HG02588 (cell line): ENCODE results near the gene C2orf68.
A peak's percentile ranks its signal among the peaks of the same experiment; 100 is the strongest.
"Not testable (repeated sequence)": the region's sequence is repeated elsewhere in the genome, so short reads cannot be mapped to it uniquely, and the experiment has no call there.

Source experiments
- ATAC-seq: cut with Tn5 transposase; IDR thresholded peaks from one replicate; pipeline ENCODE4 v1.9.1; 2021; ENCODE audit warnings: mild to moderate bottlenecking, moderate library complexity; ENCODE audit not compliant: unreplicated experiment

C2orf68 gene

DNA sequence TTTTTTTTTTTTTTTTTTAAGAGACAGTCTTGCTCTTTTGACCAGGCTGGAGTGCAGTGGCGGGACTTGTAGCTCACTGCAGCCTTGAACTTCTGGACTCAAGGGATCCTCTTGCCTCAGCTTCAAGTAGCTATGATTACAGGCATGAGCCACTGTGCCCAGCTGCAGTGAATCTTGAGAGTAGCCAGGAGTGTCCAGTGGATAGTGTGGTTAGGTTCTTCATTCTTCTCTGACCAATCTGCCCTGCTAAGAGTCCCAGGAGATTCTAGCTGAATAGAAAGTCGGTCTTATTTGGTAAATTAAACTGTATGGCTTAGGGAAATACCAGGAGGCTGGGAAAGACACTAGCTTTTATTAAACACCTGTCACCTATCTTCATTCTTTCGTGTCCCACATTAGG, 19.4 kb upstream of the C2orf68 start:
- ATAC-seq, result no peak

DNA sequence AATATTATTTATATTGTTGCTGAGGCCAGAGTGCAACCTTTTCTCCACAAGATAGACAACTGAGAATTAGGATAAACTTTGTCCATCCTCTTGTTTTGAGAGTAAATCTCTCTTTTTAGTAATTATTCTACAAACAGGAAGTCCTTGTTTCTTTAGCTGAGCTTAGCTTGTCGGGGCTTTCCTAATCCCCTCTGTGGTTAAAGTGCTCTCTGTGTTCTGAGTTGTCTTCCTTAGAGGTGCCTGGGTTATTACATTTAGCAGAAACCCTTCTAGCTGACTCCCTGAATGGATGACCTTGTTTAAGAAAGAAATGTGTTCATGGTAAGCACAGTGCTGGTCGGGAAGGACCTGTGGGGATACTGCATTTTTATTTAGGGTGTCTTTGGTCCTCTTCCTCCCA, 16.8 kb upstream of the C2orf68 start:
- ATAC-seq, result peak; percentile 60

DNA sequence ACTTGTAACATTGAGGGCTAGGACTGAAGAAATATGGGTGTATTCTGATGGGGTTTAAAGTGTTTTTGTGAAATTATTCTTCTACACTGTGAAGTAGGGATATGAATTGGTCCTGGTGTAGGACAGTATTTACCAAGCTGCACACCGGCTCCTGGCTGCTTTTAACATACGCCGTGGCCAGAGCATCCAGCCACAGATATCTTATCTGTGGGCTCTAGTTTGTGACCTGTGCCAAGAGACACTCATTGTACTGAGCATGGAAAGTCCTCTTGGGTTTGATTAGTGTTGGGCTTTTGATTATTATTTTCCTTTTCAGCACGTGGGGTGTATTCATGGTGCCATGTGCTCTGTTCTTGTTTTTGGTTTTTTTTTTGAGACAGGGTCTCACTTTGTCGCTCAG, 12.1 kb upstream of the C2orf68 start:
- no peak for ATAC-seq

DNA sequence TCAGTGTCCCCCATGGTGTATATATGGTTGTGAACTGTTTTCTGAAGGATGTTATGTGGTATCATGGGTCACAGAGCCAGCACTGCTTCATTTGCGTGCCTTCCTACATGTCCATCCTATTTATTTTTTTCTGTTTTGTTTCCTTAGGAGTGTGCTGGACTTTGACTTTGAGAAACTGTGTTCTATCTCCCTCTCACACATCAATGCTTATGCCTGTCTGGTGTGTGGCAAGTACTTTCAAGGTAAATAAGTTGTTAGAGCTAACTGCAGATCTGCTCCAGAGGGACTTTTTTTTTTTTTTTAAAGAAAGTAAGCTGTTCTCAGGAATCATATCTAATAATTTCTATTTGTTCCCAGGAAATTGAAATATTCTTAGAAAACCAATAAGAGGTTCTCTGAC, 9.5 kb upstream of the C2orf68 start:
- ATAC-seq, result no peak

DNA sequence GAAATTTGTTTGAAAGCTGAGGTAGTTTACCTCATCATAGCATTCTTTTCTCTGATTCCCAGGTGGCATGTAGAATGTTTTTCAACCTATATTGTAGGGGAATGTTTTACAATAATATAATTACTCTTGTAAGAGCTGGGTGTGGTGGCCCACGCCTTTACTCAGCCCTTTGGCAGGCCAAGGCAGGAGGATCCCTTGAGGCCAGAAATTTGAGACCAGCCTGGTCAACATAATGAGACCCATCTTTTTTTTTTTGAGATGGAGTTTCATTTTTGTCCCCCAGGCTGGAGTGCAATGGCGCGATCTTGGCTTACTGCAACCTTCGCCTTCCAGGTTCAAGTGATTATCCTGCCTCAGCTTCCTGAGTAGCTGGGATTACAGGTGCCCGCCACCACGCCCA, 7.8 kb upstream of the C2orf68 start:
- no peak for ATAC-seq

DNA sequence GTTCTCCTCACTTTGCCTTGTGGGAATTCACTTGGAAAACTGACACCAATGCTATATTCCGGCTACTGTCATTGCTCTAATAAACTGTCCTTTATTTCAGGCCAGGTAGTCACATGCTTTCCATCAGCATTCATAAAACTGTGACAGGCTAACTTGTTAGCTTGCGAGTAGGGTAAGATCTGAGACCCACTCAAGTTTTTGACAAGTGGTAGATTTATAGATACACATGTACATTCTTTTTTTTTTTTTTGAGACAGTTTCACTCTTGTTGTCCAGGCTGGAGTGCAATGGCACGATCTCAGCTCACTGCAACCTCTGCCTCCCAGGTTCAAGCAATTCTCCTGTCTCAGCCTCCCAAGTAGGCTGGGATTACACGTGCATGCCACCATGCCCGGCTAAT, 5.9 kb upstream of the C2orf68 start:
- not testable (repeated sequence) for ATAC-seq

DNA sequence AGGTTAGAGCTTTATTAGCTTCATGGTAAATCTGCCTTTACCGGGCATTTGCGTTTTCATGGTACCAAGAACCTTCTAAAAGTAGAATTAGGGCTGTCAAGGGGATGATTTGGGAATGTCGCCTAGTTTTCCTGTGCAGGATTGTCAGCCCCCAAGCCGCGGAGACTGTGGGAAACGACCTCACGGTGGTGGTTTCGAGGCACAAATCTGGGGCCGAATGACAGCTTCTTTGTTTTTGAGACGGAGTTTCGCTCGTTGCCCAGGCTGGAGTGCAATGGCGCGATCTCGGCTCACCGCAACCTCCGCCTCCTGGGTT, 3.5 kb upstream of the C2orf68 start:
- ATAC-seq, result no peak

DNA sequence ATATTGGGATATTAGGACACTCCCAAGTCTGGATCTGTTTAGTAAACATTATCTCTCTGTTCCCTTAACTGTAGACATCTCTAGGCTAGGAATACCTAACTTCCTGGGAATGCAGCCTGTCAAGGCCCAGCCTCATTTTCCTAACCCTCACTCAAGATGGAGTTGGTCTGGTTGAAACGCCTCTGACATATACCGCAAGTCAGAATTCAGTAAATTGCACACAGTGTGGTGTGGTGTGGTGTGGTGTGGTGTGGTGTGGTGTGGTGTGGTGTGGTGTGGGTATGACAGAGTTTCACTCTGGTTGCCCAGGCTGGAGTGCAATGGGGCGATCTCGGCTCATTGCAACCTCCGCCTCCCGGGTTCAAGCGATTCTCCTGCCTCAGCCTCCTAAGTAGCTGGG, 2.9 kb upstream of the C2orf68 start:
- ATAC-seq, result not testable (repeated sequence)

DNA sequence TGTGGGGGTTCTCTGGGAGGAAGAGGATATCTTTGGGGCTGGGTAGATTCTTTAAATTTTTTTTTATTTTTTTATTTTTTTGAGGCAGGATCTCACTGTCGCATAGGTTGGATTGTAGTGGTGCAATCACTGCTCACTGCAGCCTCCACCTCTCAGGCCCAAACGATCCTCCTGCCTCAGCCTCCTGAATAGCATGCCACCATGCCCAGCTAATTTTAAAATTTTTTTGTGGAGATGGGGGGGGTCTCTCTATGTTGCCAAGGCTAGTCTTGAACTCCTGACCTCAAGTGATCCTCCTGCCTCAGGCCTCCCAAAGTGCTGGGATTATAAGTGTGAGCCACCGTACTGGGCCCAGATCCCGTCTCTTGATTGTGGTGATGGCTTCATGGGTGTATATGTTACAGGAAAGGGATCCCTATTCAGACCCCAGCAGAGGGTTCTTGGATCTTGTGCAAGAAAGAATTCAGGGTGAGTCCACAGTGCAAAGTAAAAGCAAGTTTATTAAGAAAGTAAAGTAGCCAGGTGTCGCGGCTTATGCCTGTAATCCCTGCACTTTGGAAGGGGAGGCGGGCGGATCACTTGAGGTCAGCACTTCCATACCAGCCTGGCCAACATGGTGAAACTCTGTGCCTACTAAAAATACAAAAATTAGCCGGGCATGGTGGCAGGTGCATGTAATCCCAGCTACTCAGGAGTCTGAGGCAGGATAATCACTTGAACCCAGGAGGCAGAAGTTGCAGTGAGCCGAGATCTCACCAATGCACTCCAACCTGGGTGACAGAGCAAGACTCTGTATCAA, 2.0 kb upstream of the C2orf68 start:
- ATAC-seq, result no peak

DNA sequence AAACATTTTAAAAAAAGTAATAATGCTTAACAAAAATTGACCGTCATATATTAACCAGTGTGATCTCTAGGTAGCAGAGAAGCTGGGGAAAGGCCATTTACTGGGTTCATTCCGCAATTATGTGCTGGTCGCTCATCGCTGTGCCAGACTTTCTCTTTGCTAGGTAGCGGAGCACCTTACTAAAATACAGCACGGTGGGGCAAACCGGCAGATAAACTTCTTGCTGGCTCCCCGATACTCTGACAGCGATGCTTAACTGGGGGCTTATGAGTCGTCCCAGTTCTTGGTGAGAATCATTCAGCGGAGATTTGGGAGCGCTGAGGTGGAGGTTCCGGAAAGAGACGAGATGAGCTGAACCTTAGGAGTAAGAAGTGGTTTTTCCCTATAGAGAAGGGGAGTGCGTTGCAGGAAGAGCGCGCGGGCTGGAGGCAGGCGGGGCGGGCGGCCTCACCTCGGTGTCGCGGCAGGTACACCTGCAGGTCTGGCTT, 605 bp downstream of the C2orf68 start:
- ATAC-seq, result no peak

DNA sequence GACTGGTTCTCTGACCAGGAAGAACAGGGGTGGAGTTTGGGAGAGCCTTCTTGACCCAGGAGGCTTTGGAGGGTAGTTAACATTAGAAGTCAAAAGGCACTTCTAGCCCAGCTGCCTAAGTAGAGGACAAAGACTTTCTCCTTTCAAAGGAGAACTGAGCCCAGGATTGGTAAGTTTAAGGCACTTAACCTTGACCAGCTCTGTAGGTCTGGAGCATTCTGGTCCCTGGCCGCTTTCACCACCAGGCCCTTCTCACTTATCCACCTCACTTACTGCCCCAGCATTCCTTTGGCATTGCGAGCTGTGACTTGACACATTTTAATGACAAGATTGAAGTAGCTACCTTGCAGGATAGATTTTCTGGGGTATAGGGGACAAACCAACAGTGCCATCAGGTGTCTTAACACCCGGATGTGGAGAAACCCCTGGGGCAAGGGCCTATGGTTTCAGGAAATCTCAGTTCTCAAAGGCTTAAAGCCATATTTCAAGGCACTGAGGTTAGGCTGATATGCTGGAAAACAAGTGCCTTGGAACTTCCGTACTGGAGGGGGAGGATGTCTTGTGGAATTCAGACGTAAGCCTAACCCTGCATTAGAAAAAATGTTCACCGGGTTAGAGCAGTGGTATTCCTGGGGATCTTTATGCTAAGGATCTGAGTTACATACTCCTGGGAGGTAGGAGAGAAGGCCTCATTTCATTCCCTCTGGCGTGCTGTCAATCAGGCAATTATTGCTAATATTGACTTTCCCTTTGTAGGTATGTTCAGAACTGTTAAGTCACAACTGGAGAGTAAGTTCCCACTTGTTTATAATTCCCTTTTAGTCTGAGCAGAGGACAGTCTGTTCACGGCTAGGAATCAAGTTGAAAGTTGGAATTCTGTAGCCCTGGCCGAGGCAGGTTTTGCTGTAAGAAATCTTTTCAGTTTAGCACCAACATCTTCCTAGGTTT, 4.3 kb downstream of the C2orf68 start:
- ATAC-seq, result no peak

DNA sequence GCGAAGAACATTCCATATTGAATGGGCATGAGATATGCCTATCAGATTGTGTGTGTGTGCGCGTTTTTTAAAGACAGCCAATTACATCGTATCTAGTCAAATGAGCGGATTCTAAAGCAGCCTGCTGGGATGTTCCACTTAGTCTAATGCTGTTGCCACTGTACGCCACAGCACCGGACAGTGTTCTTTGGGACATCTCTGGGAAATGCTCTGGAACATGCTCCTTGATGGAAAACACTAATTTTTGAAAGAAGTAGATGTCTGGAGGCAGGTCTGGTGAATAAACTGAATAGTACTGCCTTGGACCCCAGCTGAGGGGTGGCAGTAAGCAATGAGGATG, 5.8 kb downstream of the C2orf68 start:
- no peak for ATAC-seq

DNA sequence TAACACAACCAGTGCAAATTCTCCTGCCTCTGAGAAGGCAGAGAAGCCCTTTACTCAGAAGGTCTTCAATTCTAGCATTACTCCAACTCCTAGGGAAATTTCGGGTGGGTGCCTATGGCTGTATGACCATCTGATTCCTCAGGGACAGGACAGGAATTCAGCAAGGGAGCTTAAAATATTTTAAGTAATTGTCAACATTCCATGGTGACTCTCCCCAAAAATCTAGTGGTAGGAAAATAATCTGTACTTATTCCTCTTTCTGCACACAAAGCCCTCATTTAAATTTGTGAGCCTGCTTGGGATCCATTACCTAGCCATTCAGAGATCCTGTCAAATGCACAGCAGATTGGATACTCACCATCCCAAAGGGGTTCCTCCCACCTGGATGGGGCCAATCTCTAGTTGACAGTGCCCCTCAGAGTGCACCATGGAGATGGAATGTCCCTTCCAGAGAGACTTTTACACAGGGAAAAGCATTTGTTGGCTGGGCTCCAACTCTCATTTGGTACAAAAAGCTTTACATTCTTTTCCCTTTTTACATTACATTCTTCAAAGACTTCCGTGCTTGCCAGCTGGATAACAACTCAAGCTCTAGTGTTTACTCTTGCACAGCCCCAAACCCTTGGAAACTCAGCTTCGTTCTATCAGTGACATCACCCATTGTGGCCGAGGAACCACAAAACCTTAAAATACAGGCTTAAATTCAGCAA, 6.3 kb downstream of the C2orf68 start:
- ATAC-seq, result no peak

DNA sequence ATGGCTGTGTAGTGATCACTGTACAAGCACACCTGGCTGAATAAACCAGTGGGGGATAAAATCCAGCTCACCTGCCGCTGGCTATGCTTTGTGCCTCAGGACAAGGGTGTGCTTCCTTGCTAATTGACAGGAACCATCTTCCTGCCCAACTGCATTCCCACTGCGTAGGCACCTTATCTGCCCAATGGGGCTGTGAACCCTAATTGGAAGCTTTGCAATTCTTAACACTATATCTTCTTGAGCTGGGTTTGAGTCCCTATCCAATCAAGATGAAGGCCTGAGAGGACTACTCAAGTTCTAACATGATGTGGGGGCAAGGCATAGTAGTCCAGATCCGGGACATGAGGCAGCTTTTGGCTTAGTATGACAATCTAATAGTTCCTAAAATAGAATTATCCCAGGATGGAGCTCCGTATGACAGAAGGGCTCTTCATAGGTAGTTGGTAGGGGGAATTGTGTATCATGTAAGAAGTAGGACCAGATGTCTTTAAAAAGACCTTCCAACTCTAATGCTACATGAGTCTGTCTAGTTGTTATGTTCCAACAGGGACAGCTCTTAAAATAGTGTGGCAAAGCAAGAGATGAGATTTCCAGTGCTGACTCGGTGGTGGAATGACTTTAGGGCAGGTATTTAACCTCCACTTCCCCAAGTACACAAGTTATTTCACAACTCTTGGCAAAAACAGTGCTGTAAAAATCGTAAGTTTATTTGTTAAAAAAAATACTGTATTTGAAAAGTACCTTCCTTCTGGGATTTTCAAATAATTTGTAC, 7.1 kb downstream of the C2orf68 start:
- ATAC-seq, result no peak

DNA sequence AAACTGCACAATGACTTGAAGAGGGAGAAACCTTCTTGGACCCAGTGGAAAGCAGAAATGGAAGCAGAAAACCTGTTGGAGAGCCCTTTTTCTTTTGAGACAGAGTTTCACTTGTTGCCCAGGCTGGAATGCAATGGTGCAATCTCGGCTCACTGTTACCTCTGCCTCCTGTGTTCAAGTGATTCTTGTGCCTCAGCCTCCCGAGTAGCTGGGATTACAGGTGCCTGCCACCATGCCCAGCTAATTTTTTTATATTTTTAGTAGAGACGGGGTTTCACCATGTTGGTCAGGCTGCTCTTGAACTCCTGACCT, 7.8 kb downstream of the C2orf68 start:
- ATAC-seq, result not testable (repeated sequence)

DNA sequence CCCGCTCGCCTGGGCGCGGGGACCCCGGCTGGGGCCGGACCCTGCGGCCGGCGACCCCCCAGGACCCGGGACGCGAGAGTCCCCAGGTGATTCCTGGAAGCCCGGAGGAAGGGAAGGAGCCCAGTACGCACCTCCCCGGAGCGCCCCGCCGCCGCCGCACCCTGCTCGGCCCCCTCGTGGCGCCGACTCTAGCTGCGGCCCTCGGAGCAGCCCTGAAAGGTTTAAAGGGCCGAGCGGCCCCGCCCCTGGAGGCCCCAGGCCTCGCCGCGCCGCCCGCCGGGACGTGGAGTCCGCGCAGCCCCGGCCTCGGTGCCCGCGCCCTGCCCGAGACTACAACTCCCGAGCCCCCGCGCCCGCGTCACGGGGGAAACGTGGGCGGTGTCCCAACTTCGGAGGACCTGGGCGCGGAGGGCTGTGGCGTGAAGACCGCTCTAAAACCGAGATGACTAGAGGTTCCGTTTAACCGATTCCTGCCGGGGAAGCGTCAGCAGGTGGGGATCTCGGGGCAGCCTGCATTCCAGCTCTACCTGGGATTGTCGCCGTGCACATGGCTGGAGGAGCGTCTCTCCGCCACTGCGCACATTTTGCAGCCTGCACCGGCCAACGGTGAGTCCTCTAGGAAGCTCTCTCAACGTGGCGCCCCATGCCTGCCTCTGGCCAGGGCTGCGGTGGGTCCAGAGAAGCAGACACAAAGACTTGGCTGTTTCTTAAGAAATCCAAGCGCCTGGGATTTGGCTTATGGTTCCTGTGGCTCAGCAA, 9.2 kb downstream of the C2orf68 start, which contains the start of gene TMEM150A:
TSS of gene TMEM150A (minus strand) at position 223 of the 759 bp plus-strand sequence. CDS start 750 bp downstream, outside the sequence.
- ATAC-seq, result peak; percentile 95

DNA sequence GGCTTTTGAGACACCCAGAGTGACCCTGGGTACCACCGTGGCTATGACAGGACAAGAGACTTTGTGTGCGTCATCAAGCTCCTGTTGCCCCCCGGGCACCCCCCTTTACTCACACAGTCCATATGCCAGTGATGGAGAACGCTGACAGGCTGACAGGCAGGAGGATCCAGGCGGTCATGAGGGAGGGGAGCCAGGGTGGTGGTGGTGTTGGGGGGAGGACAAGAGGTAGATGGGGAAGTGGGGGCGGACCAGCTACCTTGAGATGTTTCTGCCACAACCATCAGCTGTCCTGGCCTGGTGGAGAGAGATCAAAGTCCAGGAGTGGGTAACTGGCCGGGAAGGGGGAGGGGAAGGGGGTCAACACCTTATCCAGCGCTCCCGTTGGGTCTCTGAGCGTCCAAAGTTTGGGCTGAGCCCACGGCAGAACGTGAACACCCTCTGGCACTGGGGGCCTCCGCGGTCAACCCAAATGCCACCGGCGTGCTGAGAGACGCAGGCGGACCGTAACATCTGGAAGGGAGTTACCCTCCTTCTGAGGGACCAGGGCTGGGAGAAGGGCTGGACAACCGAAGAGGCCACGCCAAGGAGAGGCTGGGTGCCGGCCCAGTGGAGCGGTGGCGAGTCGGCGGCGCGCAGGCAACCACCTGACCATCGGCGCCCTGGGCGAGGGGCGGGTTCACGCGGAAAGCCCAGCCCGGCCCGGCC, 9.9 kb downstream of the C2orf68 start:
- peak; percentile 44 for ATAC-seq

DNA sequence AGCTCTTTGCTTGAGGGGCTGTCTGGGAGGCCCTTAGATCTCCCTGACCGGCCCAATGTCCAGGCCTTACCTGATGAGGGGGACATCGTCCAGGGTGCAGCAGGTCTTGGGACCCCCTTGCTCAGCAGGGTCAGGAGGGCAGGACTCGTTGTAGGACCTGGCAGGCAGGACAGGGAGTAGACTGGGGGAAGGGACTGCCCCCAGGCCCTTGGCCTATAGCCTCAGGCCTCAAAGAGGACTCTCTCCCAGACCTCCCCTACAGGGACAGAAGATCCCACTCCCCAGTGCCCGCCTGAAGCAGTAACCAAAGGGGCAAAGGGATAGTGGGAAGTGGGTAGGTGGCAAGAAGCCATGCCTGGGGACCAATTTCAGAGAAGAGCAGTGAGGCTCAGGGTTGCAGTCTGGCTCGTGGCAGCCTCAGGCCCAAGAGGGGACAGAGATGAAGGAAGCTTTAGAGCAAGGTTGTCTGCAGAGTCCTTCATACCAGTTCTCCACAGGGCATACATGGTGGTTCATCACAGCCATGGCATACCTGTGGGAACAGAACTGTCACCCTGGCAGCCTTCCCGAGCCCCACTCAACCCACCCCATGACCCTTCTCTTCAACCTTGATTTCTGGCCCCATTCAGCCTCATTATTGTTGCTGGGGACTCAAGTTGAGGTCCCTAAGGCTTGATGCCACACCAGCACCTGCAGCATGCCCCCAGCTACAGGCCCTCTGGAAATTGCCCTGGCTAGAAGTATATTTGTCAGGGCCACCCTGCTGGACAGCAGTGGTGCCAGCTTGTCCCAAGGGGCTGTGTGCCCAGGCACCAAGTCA, 10.7 kb downstream of the C2orf68 start:
- ATAC-seq, result no peak

DNA sequence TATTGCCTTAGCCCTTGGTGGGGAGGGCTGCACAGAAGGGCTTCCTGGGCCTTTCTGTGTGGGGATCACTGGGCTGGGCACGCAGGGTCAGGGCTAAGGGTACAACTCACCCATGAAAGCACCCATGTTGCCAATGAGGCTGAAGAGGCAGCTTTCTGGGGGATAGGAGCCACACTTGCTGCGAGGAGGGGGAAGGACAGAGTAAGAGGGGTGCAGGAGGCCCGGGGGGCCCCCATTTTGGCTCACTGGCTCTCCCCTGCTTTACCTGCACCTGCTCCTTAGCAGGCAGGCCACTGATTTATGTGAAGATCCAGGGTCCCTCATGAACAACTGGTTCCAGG, 11.7 kb downstream of the C2orf68 start:
- ATAC-seq, result no peak
